Measurements from ENCODE around the gene ME2. TPM values are rescaled to one million over a fixed set of nuclear protein-coding genes. Genes with fewer than 3 reads are reported as not detected.

Gene ME2
- total and polyA plus RNA-seq, 2 of the 8 experiments (the other 6 are each of a cell fraction or from before 2014, with no cell fraction given) = 54.7 to 66.9 TPM

DNA sequence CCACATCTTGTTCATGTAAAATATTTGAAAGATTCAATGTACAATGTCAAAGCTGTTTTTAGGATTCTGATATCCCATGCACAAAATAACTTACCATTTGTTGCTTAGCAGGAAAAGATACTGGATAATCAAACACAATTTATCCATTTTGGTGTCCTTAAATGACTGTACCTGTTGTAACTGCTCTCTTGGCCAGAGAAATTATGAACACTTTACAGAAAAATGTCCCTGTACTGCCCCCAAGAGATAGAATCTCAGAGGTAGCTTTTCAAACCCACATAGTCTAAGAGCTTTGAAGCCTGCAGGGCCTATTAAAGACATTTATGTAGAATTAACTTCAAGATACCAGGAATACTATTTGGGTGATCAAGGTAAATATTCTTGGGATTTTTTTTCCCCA, 12.2 kb upstream of the ME2 start:
- H2BK5ac ChIP-seq (ENCODE audit: low read depth, low read length) = no peak overlapping the region
- no peak overlapping the region for H3K27ac ChIP-seq (ENCODE audit: low read depth, low read length)
- no peak for DNase-seq (ENCODE audit: low read depth in 1 of 2, low spot score in 2 of 2)
- H3K4me3 ChIP-seq (ENCODE audit: extremely low read depth in 1 of 4, insufficient read depth in 2 of 4, low read depth in 3 of 4, low read length in 4 of 4) = no peak overlapping the region
- no peak overlapping the region for H3K9ac ChIP-seq (replicated peaks in 1 of 4; ENCODE audit: extremely low read depth in 1 of 4, low read depth in 3 of 4, low read length in 3 of 4)
- peak in 1 of 2 experiments; percentile 23; a peak in 2 of 4 replicates for TF ChIP-seq RAD21 (IDR thresholded peaks at IDR 0.05 in 1 of 2, conservative IDR thresholded peaks at IDR 0.05 in 1 of 2; ENCODE audit: low read depth in 2 of 2, low read length in 2 of 2)
- no peak for TF ChIP-seq BRCA1 (IDR thresholded peaks at IDR 0.05; ENCODE audit: low read depth, low read length)
- H3K27me3 ChIP-seq (replicated peaks in 1 of 4; ENCODE audit: control insufficient read depth in 3 of 4, extremely low read depth in 1 of 4, insufficient read depth in 3 of 4, low read length in 3 of 4) = no peaks in the 10 kb centered on the region
- H2AK5ac ChIP-seq (ENCODE audit: low read depth, low read length) = no peak overlapping the region
- H3K4me1 ChIP-seq (replicated peaks in 1 of 4; ENCODE audit: control insufficient read depth in 3 of 4, insufficient read depth in 4 of 4, low read length in 3 of 4) = peaks cover 0 to 3% (median 0%) of the 10 kb centered on the region in 4 experiments; a peak in 2 of 7 replicates
- H3K56ac ChIP-seq (replicated peaks; ENCODE audit: insufficient read length, low read depth, low read length) = no peak overlapping the region
- H2BK12ac ChIP-seq (ENCODE audit: low read depth, low read length) = no peak overlapping the region
- no peak overlapping the region for H4K5ac ChIP-seq (ENCODE audit: insufficient read length, low read depth, low read length)
- H4K8ac ChIP-seq (ENCODE audit: extremely low read depth, insufficient read depth, low read length) = no peak overlapping the region
- no peaks in the 10 kb centered on the region for H3K79me2 ChIP-seq (ENCODE audit: control insufficient read depth in 1 of 2, insufficient read depth in 2 of 2, low read length in 2 of 2)
- H4K20me1 ChIP-seq (replicated peaks in 1 of 2; ENCODE audit: control insufficient read depth in 1 of 2, insufficient read depth in 2 of 2, low read length in 2 of 2) = no peaks in the 10 kb centered on the region
- no peak overlapping the region for H2BK15ac ChIP-seq (ENCODE audit: low read length)
- H2BK20ac ChIP-seq (ENCODE audit: low read length) = no peak overlapping the region
- H3K79me1 ChIP-seq (ENCODE audit: low read depth, low read length) = no peaks in the 10 kb centered on the region
- no peak overlapping the region for H3K23ac ChIP-seq (ENCODE audit: insufficient read length)
- no peaks in the 10 kb centered on the region for H3K9me3 ChIP-seq (ENCODE audit: insufficient read depth in 2 of 2, low read depth in 1 of 2, low read length in 1 of 2)
- FAIRE-seq = no peak
- H3K14ac ChIP-seq (ENCODE audit: insufficient read length) = no peak overlapping the region
- H2AFZ ChIP-seq (ENCODE audit: low read length) = no peak overlapping the region
- H2BK120ac ChIP-seq (replicated peaks; ENCODE audit: low read depth, low read length) = no peak overlapping the region
- no peak overlapping the region for H3K4ac ChIP-seq (replicated peaks; ENCODE audit: insufficient read length, low read depth, low read length)
- H3K36me3 ChIP-seq (ENCODE audit: control insufficient read depth in 2 of 4, insufficient read depth in 4 of 4, low read length in 3 of 4) = no peaks in the 10 kb centered on the region
- no peak overlapping the region for H4K91ac ChIP-seq (replicated peaks; ENCODE audit: insufficient read length, low read length)
- no peaks in the 10 kb centered on the region for H3K23me2 ChIP-seq (ENCODE audit: low read depth, low read length)
- no peak overlapping the region for H3K4me2 ChIP-seq (ENCODE audit: insufficient read depth in 1 of 2, low read depth in 2 of 2, low read length in 2 of 2)
- POLR2A ChIA-PET (ENCODE audit: partially characterized antibody) = interaction anchor here (0.7 to 1.0 kb wide), 2 partner anchors 9 kb away, joined by 3 to 4 read pairs; no protein-coding TSS in a partner anchor
- no peak overlapping the region for H3K18ac ChIP-seq (ENCODE audit: extremely low read depth, low read length)
- CTCF ChIA-PET (ENCODE audit: partially characterized antibody) = interaction anchor here (0.7 to 1.3 kb wide), 6 partner anchors 11 to 175 kb away, joined by 3 to 6 read pairs (median 3); no protein-coding TSS in a partner anchor

Measured in H1 (cell line).